HG03442 (cell line): ENCODE measurements around the gene ARHGEF3.
"Not testable (repeated sequence)": the region's sequence is repeated elsewhere in the genome, so short reads cannot be mapped to it uniquely, and the experiment has no call there.

ENCODE experiments used
- ATAC-seq: cut with Tn5 transposase; IDR thresholded peaks from one replicate; pipeline ENCODE4 v1.9.1; 2021; ENCODE audit warnings: mild to moderate bottlenecking, moderate library complexity; ENCODE audit not compliant: unreplicated experiment

ARHGEF3 gene

DNA sequence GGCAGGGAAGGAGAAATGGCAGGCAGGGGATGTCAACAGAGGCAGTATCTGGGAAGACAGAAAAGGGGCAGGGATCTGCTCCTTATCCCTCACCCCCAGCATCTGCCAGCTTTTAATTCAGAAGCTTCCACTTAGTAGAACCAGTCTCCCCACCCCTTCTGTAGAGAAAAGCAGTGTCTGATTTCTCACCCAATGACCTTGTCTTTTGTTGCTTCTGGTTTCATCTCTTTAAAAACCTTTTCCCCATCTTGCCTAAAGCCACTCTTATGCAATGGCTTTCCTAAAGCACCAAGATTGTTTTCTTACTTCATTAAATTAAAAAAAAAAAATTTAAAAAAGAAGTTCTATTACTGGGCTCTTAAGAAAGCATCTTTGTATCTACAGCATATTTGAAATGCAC is 27.8 kb downstream of the ARHGEF3 start:
- no peak for ATAC-seq

DNA sequence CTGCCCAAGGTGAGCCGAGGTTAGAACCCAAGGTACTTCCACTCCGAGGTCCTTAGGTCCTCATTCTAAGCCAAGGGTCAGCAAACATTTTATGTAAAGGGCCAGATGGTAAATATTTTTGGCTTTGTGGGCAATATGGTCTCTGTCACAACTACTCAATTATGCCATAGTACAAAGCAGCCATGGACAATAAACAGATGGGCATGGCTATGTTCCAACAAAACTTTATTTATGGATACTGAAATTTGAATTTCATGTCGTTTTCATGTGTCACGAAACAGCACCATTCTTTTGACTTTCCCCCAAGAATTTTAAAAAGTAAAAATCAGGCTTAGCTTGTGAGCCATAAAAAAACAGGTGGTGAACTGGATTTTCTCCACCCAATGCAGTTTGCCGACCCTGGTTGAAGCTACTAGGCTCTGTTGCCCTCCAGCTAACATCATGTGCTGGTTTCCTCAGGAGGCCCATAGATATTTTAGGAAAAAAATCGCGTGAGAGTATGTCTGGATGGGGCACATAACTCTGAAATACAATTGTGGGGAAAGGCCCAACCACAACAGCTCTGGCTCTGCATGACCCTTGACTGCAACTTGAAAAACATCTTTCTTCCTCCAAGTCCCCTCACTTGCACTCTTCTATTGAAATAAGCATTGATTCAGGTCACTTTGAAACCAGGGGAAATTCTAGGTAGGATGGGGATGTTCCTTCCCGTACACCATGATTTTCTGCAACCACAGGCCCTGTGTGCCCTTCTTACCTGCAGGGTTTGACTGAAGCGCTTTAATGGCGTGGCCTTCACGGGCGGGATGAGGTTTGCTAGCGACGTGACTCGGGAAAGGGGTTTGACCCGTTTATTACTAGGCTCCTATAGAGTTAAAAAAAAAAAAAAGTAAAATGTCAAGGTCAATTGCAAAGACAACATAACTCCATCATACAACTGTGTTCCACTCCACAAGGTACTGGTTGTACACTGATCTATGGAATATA is 28.5 kb downstream of the ARHGEF3 start:
- no peak for ATAC-seq

DNA sequence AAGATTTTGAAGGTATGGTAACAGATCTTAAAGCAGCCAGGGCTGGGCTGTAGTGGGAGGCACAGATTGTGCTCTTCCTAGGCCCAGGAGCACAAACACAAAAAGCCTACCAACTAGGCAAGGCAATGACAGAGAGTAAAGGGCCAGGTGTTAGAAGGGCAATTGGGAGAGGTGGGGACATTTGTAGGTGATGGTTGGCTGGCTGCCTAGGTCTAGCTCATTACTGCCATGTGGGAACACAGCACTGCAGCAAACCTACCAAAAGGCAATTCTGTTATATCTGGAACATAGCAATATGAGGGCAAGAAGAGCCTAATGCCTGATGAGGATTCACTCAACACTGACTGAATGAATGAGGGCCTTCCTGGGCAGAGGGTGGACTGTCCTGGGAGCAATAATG is 30.4 kb downstream of the ARHGEF3 start:
- ATAC-seq = no peak

DNA sequence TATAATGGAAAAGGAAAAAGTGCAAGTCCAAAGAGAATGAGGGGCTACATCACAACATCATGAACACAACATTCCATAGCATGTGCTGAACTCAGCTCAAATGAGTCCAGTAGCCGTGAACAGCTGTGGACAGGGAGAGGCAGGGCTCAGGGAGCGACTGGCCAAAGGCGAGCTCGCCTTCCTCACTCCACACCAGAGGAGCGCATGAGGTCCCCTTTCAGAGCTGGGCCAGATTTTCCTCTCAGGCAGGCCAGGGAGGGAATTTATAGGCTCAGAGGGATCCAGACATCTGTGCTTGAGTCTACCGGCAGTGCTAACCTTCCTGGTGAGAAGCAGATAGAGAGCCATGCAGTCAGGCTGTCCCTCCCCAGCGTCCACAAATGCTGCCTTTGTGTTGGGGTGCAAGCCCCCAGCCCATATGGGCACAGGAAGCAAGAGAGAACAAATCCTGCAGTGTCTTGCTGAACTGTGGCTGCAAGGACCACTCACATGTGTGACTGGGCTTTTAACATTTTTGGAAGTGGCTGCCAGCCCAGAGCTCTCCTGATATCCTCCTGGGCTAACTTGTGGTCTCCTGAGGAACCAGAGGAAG is 32.5 kb downstream of the ARHGEF3 start:
- no peak for ATAC-seq

DNA sequence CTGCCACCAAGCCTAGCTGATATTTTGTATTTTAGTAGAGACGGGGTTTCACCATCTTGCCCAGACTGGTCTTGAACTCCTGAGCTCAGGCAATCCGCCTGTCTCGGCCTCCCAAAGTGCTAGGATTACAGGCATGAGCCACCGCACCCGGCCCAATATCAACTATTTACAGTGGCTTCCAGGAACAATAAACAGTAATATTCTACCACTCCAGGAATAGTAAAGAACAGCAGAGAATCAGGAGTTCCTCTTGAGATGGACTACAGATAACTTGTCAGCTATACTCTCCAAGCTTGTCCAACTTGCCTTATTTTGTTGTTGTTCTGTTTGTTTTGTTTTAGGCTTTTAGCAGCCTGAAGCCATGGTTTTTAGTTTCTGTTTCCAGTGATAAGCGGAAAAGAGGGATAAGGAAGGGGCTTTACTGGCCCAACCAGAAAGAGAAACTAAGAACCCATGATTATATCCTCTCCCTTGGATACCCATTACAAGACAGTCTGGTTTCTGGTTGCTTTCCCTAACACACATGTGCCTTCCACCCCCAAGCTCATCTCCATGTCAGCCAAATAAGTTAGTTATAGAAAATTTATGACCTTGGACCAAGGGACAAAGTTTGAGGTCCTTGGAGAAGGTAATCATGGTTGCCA is 36.7 kb downstream of the ARHGEF3 start:
- ATAC-seq = no peak

DNA sequence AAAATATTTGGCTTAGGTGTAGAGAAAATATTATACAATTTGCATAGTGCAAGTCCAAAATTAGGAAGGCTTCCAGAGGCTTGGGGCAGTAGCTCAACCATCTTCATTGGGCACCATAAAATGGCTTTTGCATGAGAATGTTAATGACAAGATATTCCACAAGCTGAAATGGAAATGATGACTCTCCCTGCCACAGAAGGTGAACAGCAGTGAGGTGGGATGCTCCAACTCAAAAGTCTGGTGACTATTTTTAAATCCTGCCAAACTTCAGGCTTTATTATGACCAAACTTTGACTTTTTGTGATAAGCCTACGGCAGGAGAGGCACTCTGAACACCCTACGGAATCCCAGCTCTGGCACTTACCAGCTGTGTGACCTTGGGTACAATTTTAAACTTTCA is 37.6 kb downstream of the ARHGEF3 start:
- no peak for ATAC-seq

DNA sequence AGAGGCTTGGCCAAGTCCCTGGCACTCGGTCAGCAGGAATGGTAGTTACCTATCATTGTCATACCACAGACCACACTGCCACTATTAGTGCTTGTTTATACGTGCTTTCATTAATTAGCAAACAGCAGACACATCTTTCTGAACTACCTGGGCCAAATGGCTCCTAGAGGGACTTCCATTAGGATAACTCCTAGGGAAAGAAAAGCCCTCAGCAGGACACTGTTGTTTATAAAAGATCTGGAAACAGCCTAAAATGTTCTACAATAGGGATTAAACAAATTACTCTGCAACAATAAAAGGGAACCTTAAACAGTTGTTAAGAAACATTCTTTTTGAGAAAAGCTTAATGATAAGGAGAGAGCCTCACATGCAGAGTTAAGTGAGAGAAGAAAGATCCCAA is 38.5 kb downstream of the ARHGEF3 start:
- ATAC-seq = no peak

DNA sequence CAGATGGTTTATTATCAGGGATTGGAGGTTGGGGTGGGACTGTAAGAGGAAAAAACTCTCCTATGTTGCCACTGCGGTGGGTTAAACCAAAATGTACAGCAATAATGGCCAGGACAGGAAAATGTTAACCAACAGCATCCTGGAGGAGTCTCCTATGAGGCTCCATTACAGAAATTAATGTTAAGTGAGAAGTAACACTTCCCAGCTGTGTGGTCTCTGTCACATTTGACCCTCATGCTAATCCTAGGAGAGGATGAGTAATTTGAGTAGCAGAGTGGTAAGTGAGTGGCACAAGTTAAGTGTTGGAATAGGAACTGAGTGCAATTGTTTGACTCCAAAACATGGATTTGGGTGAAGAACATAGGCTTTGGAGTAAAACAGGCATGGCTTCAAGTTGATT is 39.0 kb downstream of the ARHGEF3 start:
- no peak for ATAC-seq

DNA sequence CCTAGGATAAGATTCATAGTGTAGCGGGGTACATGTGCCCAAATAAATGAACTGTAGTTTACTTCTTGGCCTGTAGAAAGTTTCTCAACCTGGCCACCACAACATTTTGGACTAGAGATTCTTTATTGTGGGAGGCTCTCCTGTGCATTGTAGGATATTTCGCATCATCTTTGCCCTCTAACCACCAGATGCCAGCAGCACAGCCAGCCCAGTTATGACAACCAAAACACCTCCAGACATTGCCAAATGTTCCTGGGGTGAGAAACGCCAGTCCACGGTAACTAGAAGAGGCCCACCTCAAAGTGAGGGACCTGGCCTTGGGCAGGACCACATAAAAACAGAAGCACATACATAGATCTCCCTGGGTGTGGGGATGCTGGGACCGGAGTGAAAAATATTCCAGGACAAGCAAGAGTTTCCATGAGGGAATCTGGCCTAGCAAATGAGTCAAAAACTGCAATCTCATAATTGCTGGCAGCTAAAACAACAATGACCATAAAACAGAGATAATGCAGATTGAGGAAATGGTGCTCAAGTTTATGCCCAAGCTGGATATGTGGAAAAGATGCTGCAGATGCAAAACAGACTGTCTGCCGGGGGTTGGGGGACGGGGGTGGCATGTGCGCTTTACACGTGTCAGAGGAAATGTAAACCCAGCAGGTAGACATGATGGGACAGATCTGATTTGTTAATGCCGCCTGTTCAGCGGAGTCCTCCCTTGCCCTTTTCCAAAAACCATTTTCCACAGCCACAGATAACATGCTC is 39.7 kb downstream of the ARHGEF3 start:
- no peak for ATAC-seq

DNA sequence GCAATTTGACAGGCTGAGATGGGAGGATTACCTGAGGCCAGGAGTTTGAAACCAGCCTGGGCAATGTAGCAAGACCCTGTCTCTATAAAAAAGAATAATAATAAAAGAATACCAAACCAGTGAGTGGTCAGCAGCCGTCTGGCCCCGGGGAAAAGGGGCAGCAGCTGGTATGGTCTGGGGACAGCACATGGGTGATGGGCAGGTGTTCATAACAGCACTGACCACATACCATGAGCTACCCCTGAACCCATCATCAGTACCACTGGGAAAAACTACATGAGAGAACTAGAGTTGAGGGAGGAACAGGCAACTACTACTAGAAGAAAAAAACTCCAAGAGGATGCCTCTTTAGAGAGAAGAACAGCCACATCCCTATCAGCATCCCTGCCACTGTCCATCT is 40.7 kb downstream of the ARHGEF3 start:
- ATAC-seq = no peak

DNA sequence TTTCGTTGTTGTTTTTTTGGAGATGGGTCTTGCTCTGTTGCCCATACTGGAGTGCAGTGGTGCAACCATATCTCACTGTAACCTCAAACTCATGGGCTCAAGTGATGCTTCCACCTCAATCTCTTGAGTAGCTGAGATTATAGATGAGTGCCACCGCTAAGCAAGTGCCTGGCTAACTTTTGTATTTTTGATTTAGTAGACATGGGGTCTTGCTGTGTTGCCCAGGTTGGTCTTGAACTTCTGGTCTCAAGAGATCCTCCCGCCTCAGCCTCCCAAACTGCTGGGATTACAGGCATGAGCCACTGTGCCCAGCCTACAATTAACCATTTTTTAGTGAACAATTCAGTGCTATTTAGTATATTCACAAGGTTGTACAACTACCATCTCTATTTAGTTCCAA is 42.2 kb downstream of the ARHGEF3 start:
- ATAC-seq = no peak

DNA sequence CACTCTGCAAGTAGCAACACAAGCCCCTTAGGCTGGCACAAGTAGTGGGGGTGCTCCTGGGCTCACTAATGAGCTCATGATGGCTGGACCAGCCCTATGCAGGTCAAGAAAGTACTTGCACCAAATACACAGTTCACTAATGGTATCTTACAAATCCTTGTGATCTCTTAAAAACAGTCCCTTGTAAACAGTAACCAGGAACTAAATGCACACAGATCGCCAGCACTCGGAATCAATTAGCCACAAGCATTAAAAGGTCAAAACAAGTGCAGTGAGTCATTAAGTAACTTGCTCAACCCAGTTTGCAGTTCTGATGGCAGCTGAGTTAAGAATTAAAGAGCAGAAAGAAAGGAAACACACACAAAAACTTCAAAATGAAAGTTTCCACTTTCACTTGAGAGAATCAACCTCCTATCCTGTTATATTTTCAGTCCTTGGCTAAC is 43.2 kb downstream of the ARHGEF3 start:
- peak; percentile 84 for ATAC-seq

DNA sequence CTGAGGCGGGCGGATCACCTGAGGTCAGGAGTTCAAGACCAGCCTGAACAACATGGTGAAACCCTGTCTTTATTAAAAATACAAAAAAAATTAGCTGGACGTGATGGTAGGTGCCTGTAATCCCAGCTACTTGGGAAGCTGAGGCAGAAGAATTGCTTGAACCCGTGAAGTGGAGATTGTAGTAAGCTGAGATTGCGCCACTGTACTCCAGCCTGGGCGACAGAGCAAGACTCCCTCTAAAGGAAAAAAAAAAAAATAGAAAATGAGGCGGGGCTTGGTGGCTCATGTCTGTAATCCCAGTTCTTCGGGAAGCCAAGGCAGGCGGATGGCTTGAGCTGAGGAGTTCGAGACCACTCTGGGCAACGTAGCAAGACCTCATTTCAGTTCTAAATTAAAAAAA is 43.7 kb downstream of the ARHGEF3 start:
- not testable (repeated sequence) for ATAC-seq

DNA sequence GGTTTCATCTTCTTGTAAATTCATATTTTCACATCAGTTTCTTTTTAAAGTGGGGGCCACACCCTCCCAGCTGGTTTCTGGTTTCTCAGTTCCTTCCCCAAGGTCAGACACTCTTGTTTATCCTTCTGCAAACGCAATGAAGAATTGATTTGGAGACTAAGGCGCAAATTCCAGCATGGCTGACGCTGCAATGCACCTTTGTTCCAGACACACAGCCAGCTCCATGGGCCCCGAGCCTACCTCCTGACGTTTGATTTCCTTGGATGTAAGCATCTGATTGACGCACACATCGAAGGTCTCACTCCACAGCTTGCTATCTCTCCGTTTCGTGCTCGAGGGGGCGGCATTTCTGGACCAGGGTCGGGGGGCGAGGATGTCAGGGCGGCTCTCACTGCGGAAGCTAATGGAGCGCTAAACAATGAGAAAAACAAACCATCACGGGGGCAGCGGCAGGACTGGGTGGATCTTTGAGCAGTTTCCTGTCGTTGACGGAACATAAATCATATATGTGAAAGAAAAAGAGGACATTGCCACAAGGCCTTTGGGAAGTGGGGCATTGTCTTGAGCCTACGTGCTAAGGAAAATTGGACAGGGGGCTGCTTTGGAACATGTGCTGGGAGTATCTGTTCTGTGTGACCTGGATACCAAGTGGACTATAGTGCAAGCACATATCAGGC is 46.9 kb downstream of the ARHGEF3 start:
- no peak for ATAC-seq

DNA sequence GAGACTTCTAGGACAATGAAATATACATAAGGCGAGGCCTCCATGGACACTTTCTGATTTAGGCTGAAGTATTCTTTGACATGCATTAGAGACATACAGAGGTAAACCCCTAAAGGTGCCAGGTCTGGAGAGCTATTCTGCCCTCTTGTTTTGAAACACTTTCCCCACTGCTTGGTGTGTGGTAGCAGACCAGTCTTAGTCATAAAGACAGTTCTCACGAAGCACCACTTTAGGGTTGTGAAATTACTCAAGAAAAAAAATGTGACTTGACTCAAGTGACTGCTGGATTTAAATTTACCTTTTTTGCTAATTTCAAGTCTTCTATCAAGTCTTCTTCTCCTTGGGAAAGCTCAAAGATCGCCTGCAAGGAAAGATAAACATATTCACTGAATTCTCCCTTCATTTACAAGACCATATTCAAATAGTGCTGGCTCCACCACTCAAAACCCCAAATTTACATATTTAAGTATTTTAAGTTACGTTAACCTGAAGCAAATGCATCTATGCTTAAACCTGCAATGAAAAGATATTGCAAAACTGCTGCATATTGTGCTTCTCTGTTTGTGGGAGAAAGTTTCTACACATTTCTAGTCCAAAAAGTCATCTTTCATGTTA is 48.4 kb downstream of the ARHGEF3 start:
- ATAC-seq = peak; percentile 96

DNA sequence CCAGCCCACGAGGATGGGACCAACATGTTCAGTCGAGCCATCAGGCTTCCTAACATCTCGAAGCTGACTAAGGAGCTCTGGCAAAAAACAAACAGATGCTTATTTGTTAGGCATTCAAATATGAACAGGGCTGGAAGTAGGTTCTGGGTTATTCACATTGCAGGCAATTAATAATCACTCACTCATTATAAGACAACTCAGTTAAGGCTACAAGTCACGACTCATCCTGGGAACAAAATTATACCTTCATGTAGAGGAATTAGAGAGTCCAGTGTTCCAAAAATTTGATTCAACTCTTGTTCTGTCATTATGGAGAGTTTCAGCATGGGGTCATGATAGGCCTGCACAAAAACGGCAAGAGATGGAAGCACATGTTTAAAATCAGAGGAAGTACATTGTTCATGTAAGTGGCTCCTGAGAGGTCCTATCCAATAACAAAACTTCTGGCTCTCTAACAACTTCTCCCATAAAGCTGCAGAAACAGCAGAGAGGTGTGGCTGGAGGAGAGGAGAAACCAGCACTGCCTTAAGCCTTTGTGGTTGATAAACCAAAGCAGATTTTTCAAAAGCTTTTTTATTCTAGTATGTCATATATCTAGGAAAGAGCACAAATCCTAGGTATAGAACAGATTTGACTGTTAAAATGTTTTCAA is 50.6 kb downstream of the ARHGEF3 start:
- ATAC-seq = no peak

DNA sequence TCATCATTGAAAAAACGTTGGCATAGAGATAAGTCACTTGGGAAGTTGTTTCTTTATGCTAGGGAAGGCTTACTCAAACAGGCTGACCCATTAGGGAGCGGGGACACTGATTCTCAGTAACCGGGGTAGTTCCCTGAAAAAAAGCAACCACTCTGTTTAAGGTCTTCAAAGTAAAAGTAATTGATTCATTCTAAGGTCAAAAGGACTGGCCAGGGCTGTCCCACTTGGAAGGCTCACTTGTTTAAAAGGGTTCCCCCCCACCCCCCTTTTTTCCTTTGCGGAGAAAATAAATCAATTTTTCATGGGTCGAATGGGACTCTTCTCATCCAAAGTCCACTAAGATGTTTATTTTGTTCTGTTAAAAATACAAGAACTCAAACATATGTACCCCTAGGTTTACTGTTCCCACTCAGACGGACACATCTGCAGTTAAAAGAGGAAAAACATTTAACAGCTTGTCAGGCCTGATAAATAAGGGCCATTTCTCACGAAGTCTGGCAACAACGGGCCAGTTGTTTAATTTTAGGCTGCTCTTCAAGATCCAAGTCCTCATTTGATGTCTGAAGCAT is 53.0 kb downstream of the ARHGEF3 start:
- ATAC-seq = no peak

DNA sequence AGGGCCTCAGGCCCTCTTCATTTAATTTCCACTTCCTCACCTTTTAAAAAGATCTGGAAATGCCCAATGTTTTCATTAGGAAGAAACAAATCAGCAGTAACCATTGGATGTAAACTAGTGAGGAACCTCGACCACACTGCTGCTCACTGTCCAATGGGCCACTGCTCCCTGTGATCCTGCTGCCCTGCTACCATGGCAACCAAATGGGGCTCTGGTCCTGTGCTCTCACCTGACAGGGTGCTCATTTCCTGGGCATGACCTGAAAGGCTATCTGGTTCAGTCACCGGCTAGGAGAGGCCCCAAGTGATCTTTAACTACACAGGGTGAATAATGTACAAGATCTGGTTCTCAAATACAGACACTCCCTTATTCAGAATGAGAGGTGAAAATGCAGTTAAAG is 54.6 kb downstream of the ARHGEF3 start:
- no peak for ATAC-seq

DNA sequence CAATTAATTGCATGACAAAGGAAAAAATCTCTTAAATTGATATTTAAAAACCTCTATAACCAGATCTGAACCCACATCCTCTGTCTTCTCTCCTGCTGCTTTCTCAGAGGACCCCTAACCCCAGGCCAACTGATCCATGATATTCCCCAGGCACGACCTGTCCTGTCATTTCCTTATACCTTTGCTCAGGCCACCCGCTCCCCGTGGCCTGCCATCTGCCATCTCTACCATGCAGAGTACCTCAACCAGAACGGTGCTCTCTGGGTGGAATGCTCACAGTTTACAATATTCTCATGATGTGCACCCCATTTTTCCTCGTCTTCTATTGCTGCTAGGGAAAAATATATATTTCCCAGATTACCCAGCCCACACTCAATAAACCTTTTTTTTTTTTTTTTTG is 57.7 kb downstream of the ARHGEF3 start:
- no peak for ATAC-seq
